Stimulated activated CD4-positive, alpha-beta T cell treated with anti-CD3 and anti-CD28 coated beads, TNF-alpha, amount 100 ng/mL, for 1 hour (primary cell): ENCODE results near the gene FAM83F.

Experiments
- DNase-seq, 3 donors: peaks; one replicate each; pipeline ENCODE4 v3.0.0-alpha.2; 2020; ENCODE audit warnings: low read depth in 3 of 3, low spot score in 1 of 3

The FAM83F gene

GRCh38 chr22:39965748-39966147, 29.0 kb upstream of the FAM83F start:
- DNase-seq: no peak

GRCh38 chr22:39966470-39966869, 28.3 kb upstream of the FAM83F start:
- DNase-seq: no peak

DNA sequence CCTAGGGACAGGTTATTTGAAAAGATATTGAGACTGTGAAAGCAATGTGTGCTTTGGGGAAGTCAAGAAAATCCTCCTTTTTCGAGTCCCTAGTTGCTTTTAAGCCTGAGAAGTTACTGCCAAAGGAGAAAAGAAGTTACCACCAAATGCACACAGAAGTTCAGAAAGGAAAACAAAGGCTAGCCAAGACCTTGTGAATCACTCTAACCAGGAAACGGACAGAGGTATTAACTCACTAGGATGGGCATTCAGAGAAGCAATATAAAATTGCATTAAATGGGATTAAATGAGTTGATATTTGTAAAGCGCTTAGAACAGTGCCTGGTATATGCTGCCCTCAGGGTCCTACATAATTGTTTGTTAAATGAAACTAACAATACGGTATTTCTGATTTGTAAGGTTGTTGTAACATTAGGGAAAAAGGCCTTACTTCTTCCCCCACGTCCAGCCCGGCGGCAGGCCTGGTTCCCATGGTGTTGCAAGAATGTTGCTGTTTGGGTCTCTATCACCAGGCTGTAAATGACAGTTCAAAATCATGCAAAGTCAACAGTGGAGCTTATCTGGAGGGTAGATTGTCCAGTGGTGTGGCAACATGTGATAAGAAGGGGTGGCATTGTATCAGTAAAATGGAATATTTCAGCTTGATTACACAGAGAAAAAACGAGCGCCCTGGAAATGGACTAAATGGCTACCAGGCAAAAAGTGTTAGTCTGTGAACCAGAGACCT, 27.5 kb upstream of the FAM83F start:
- no peak for DNase-seq

DNA sequence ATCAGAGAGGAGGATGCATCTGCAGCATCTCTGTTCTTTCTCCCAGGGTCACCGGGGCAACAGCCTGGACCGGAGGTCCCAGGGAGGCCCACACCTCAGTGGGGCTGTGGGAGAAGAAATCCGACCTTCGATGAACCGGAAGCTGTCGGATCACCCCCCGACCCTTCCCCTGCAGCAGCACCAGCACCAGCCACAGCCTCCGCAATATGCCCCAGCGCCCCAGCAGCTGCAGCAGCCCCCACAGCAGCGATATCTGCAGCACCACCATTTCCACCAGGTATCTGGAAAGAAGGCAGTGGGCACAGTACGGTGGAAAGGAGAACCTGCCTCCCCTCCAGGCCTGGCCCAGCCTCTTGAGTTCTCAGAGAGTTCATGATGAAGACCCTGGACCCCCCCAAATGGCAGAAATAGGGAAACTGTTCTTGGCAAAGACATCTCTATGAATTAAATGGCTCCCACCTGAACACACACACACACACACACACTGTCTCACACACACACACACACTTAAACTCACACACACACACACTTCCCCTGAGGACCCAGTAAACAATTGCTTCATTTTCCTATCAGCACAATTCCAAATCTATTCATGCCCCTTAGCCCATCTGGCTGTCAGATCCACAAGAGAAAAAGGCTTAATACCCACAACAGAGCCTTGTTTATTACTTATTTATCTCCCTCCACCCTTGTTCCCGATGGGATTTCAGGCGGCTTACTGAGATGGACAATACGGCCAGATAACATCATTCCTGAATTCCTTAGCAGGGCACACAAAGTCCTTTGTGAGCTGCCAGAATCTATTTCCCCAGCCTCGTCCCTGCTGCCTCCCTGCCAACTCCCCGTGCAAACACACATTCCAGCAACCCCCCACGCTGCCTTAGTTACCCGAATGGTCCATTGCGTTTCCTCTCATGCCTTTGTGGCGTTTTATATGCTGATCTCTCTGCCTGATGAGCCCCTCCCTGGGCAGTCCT, 26.5 kb upstream of the FAM83F start:
- DNase-seq: no peak

DNA sequence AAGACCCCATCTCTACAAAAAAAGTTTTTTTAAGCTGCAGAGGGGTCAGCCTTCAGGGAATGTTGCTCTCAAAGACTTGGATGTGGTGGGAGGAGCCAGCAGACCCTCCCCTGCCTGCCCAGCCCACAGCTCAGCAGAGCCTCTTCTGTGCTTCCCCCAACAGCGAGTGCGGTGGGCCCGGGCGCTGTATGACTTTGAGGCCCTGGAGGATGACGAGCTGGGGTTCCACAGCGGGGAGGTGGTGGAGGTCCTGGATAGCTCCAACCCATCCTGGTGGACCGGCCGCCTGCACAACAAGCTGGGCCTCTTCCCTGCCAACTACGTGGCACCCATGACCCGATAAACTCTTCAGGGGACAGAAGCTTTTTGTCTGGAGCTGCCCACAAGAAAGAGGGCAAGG, 24.0 kb upstream of the FAM83F start:
- DNase-seq: no peak

DNA sequence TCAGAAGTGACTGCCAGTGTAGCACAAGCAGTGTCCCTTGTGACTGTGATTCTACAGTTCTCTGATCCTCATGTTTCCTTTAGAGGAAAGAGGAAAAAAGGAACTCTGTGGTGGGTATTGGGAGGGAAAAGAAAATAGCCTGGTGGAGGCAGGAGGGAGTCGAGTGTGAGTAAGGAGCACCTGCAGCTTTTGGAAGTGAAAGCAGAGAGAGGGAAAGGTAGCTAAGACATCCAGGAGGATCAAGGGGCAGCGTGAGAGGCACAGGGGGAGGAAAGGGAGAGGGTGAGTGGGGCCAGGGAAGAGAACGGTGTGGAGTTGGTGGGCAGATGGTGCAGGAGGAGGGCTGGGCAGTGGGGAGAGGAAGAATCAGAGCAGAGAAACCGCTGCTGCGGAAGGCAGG, 22.1 kb upstream of the FAM83F start:
- no peak for DNase-seq

GRCh38 chr22:39973656-39974055, 21.1 kb upstream of the FAM83F start:
- no peak for DNase-seq

DNA sequence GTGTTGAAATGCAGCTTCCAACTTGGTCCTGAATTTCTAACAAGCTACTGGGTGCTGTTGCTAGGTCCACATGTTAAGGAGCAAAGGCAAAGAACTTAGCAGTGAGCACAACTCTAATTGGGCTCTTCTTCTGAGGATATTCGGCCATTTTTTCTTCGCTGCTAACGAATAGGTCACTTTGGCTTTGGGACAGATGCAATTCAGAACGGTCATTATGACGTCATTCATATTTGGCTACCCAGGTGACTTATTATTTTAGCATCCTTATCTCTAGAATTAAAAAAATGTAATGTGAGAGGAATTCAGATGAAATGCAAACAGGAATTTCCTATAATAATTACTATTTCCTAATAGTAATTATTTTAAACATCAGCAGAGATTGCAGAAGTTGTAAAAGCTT, 20.7 kb upstream of the FAM83F start:
- no peak for DNase-seq

- DNase-seq: no peak
These were observed 15.7 kb upstream of the FAM83F start for GRCh38 chr22:39979048-39979447.

- no peak for DNase-seq
These were observed 15.3 kb upstream of the FAM83F start for GRCh38 chr22:39979458-39979857.

GRCh38 chr22:39980596-39980995, 14.2 kb upstream of the FAM83F start:
- no peak for DNase-seq

- DNase-seq: no peak
These were observed 11.4 kb upstream of the FAM83F start for GRCh38 chr22:39983346-39983745.

- DNase-seq: no peak
These were observed 10.7 kb upstream of the FAM83F start for GRCh38 chr22:39984006-39984405.

GRCh38 chr22:39984746-39985145, 10.0 kb upstream of the FAM83F start:
- DNase-seq: no peak

DNA sequence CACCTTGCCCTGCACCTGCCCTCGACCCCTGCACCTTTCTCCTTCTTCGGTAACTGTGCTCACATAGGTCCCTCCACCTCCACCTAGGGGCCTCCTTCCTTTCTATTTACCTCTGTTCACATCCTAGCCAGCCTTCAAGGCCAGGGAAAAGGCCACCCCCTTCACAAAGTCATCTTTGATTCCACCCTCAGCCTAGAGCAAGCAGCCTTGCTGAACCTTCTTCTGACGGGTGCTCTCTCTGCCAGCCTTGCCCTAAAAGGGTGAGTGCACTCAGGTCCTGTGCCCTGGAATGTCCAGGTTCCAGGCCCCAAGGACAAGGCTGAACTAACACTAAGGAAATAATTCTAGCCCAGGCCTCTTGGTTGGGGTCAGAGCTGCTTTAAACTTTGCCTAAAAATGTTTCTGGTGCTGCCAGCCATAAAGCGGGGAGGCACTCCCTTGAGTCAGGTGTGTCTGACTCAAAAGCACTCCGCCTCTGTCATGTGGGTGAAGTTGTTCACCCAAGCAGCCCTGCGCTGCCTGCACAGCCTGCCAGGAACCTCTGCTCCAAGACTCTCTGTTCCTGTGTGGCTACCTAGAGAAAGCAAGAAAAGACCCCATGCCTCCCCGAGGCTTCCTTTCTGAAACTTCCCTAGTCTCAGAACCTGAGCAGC, 9.2 kb upstream of the FAM83F start:
- DNase-seq: no peak

DNA sequence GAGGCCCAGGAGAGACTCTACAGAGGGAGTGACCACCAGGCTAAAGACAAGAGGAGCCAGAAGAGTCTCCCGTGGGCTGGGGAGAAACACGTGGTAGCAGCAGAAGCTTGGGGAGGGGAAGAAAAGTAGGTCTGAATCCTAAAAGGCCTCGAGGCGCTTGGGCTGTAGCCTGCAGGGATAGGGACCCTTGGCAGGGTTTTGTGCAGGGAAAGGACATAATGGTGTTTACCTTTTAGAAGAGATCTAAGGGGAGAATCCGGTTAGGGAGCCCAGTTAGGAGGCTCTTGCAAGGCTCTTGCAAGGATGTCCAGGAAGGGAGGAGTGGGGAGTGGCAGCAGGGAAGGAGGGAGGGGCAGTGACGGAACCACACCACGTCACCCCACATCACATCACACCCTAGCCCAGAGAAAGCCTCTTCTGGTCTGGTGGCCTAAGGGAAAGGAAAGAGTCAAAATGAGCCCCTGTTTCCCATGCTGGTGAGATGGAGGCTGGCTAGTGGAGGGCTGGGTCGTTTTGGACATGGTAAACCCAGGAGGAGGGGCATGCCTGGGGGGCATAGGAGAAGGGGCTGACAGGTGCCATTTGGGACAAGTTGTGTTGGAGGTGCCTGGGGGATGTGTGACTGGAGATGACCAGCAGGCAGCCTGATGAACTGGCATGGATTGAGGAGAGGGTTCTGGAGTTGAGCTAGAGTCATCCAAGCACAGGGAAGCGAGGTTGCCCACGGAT, 6.2 kb upstream of the FAM83F start:
- no peak for DNase-seq

DNA sequence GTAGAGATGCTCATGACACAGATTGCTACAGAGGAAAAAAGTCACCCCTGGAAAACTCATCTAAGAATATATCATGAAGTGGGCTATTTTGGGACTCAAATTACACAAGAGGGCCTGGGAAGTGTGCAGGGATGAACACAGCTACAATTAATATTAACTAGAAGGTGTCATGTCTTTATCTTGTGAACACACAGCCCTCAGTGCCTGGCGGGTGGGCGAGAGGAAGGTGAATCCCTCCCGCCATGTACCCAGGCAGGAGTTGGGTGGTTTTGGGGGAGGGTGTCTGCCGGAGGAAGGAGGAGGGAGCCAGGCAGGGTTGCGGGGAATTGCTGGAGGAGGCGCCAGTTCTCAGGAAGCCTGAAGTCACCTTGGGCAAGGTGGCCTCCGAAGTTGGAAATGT, 5.1 kb upstream of the FAM83F start:
- DNase-seq: no peak

- DNase-seq: no peak
These were observed 4.1 kb upstream of the FAM83F start for GRCh38 chr22:39990686-39991085.

- no peak for DNase-seq
These were observed 3.4 kb upstream of the FAM83F start for GRCh38 chr22:39991159-39991860.

DNA sequence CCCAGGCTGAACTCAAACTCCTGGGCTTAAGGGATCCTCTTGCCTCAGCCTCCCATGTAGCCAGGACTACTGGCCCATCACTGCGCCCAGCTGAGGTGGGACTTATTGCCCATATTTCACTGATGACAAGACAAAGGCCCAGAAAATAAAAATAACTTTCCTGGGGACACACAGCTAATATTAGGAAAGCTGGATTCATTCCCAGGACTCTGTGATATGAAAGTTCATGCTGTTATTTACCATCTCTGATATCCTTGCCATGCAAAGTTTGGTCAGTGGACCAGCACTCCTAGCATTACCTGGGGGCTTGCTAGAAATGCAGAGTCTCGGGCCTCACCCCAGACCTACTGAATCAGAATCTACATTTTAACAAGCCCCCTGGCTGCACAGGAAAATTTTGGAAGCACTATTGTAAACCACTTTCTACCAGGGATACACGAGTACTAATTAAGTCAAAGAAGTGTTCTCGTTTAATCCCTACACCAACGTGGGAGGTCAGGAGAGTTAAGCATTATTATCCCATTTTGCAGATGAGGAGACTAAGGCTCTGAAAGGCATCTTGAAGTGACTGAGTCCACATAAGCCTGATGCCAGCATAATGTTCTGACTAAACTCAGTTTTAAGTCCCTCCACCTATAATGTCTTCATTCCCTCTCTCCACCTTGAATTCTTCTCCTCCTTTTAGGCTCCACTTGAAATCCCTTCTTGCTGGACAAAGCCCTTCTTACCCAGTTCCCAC, 2.5 kb upstream of the FAM83F start:
- no peak for DNase-seq
